HuH-7.5 (cell line): ENCODE results near the gene SGMS2.
"Not testable (repeated sequence)": the region's sequence is repeated elsewhere in the genome, so short reads cannot be mapped to it uniquely, and the experiment has no call there.

Experiments used
- DNase-seq: peaks from one replicate; pipeline ENCODE4 v3.0.0; 2011; ENCODE audit warnings: low spot score

The SGMS2 gene

DNA sequence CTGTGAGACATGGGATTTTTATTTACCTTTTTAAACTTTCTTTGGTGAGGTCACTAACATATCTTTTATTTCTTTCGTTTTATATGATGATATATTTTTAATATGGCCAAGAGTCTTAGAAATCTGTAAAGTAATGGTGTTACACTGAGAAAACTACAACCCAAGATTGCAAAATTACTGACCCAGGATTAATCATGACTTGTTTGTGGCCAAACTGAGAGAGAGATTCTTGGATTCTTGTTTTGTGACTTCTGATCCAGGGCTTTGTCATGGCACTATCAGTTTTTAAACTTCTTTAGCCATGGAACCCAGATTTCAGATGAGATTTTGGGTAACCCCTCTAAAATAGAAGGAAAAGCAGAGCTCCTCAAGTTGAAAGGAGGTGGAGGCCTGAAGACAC lies 42.0 kb downstream of the SGMS2 start:
- no peak for DNase-seq

DNA sequence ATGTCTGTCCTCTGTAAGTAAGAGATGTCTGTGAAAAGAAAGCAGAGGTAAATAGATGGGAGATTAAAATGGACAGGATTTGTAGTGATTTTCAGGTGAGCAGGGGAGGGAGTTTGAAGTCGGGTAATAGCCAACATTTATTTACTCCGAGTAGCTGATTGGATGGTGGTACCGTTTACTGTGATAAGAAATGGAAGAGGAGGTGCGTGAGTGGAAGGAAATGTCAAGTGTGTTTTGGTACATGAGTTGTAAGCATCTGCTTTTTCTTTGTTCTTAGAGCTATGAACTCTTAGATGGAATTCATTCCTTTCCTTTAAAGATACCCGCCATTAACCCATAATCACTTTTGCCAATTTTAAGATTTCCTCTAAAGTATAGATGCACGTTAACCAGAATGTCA lies 45.5 kb downstream of the SGMS2 start:
- no peak for DNase-seq

DNA sequence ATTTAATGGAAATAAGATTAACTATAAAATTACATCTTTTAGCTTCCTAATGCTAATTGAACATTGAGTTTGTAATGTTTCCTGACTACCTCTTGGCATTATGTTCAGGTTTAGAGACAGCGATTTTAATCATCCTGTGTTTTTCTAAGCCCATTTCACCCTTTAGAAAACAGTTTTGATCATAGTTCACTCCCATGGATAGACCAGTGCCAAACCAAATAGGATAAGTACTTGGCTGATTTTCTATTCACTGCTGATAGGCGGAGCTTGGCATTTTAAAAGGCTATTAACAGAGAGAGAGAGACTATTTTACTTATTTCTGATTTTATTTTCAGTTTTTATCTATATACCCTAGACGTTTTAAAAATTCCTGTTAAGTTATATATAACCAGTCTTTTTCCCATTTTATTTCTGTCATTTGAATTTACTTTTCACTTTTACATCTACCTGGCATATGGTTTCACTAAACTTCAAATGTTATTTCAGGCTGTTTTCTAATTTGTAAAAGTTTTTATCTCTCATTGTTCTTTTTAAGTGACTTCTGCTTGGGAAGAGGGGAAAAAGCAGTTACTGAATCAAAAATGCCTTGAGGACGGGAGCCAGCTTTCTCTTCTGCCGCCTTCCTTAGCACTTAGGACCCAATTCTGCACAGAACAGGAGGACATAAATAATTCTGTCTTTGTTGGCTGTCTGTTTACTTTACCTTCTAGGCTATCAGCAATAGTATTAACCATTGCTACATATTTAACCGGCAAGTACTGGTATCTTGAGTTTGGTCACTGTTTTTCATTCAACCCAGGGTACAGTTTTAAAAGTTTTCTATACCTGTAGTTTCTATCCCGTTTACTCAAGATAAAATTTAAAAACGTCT lies 46.4 kb downstream of the SGMS2 start:
- no peak for DNase-seq

DNA sequence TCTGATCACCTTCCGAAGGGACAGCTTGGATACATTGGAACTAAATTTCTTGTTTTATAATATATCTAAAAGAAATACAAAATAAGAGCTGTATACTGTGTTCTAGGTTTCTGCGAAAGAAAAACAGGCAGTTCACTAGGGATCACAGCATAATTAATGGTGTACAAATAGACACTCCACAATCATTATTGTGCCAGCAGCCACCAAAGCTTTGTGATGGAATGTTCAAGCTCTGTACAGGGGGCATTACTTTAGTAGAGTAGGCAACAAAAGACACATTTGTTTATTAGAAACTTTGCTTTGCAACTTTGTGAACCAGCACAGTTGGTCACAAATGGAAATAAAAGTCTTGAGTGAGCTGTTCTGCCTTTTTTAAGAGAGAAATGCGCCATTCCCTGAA lies 49.3 kb downstream of the SGMS2 start:
- DNase-seq = no peak

DNA sequence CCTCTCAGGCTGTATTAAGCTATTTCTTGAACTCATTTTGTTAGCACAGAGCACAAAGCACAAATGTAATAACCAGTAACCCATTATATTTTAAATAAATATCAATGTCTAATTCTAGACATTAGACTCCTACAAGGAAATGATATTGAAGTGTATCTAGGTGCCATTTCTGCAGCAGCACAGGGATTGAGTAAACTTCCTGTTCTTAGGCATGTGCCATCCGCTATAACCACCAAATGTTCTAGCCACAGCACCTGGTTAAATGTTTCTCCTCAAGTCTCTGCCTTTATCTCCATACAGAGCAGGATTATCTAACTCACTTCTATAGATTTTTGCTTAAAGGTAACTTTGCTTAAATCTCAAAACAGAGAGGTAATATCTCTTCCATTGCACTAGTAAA lies 51.4 kb downstream of the SGMS2 start:
- DNase-seq = no peak

DNA sequence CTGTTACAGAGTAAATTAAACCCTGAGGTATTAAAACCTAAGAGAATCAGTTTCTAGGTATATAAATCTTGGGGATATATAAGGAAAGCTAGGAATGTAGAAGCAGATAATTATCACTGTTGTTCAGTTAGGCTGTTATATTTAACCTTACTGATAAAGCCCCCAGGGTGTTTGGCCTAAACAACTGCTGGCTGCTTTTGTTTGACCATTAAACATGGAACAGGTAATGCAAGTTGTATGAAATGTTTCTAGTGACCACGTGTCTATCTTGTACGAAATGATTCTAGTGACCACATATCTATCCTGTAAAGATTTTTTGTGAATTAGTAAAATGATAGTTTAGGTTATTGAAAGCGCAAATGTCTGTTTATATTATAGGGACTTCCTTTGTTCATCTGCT lies 52.6 kb downstream of the SGMS2 start:
- DNase-seq = no peak

DNA sequence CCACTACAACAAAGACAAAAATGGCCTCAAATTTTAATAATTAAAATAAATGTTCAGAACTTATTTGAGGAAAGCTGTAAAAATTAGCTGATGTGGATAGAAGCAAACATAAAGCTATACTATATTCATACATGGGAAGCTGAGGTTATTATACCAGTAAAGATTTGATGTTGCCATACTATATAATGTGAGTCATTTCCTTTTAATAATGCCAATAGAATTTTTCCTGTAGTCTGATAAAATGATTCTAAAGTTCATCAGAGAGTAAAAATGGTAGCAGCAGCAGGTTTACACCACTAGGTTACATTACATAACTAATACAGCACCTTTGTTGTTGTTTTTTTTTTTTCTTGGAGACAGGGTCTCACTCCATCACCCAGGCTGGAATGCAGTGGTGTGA lies 61.1 kb downstream of the SGMS2 start:
- no peak for DNase-seq

DNA sequence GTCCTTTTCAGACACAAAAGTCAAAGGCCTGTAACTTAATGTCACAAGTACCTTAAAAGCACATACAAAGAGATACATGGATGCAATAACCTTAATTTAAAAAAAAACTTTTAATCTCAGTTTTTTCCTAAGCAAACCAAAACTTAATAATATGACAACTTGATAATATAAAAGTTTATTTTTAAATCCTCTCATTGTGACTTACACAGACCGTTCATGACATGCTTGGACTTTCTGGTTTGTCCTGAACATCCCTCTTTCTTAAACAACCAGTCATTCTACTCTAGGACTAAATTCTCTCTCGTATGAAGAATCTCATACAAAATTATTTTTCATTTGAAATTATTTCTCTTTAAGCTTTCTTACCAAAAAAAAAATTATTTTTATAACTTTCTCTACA lies 63.5 kb downstream of the SGMS2 start:
- DNase-seq = no peak

DNA sequence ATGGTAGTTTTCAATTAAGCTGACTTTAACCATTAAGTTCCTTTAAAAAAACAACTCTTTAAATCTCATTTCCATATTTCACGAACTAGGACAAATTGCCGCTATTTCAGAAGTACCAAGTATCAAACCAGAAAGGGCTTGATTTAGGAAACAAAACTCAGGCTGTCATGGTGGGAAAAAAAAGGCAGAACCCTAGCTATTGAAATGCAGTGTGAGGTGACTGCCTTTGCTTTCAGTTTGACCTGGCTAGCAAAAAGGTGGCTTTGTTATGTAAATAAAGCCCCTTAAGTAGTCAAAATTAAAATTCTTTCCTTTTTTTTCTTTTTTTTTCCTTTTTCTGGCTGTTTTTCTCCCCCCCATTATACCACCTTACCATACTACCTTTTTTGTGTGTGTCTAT lies 66.0 kb downstream of the SGMS2 start:
- no peak for DNase-seq

DNA sequence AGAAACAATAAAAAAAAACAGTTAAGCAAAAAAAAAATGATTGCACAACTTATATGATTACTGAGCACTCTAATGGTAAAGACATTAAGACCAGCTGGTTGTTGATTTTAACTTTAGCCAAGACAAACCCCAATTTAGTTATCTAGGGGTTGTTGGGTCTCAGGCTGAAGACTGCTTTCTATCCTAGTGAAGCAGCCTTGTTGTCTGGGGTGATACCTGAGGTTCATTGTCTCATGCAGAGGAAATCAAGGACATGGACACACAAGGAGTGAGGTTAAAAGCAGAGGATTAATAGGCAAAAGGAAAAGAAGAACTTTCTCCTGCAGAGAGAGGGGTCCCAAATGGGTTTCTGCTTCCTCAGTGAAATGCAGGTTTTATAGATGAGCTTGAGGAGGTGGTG lies 66.6 kb downstream of the SGMS2 start:
- no peak for DNase-seq

DNA sequence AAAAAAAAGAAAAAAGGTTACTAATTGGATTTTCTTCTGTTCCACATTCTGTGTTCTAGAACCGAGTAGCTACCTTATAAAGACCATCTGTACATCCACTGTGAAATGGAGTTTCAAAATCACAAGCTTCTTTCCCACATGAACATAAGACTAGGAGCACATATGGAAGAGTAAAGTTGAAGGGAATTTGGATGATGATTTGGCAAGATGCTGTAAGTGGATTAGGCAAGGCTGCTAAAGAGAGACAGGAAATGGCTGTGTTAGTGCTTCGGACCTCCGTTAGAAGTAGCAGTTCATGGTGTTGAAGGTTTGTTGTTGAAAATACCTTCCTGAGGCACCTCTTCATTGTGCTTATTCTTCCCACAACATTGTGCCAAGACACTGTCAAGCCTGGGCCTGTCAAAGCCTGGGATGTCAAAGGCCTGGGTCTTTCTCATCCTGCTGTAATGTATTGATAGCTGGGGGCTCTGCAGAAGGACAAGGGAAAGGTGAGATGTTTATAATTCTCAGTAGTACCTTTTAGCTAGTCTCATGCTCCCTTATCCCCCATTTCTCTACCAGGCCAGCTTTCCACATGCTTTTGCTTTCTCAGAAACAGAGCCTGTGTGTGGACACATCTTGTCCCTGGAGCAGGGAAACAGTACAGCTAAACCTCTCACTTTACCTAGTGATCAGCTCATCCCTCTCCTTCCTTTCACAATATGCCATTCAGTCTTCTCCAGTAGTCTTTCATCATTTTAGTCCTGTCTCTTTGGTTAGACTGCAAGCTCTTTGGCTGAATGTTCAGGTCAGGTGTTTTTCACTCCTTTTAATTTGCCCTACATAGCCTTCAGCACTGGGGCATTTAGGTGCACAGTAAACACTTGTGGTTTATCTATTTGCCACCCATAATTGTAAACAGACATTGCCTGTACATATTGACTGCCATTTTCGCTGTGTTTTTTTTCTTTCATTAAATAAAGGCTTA lies 68.7 kb downstream of the SGMS2 start:
- DNase-seq = no peak

DNA sequence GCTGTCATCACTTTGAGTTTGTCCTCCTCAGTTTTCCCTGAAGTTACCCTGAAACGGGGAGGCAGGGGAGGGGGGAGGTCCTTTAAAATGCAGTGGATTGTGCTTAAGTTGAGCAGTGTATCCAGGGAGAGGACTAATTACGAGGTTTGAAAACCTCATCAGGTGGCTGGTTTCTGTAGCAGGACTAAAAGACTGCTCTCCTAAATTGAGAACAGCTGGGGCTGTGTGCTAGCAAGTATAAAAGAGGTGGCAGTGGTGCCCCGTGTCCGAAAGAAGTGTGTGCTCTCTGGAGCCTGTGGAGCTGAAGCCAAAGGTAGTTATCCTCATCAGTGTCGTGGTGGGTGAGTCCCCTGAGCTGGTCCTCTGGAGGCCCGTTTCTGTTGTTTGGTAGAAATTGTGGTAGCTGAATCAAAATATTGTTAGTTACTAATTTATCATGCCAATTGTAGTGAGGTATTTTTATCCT lies 69.4 kb downstream of the SGMS2 start:
- no peak for DNase-seq

DNA sequence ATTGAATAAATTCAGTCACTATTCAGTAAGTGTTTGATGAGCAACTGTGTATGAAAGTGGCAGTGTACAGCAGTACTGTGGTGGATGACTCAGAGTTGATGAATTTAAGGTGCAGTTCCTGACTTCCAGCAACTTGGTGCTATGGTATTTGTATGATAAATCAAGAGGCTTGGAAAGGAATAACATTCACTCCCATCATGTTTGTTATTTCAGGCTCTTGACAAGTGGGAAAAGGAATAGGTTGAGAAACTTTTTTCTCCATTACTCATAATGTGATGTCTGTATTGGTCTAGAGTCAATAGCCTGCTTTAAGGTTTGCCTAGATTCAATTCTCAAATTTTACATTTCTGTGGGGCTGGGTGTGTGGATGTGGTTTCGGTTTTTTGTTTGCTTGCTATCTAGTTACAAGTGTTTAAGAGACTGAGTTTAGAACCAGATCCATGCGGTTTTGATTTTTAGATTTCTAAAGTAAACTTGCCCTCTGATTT lies 71.5 kb downstream of the SGMS2 start:
- DNase-seq = no peak

DNA sequence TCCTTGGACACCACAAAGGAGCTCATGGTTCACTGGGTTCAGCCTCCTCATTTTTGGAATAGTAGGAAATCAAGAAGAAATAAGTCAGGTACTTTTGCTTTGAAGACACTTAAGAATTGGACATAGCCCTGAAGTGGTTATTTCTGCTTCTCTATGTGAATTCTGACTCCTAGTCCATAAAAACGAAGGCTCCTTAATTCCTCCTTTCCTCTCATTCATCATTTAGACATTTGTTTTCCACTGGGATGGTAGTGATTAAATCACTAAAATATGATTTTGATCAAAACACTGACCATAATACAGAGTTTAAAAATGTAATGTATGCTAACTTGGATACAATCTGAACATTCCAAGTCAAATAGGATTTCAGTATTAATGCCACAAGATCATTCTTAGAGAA lies 71.9 kb downstream of the SGMS2 start:
- no peak for DNase-seq

DNA sequence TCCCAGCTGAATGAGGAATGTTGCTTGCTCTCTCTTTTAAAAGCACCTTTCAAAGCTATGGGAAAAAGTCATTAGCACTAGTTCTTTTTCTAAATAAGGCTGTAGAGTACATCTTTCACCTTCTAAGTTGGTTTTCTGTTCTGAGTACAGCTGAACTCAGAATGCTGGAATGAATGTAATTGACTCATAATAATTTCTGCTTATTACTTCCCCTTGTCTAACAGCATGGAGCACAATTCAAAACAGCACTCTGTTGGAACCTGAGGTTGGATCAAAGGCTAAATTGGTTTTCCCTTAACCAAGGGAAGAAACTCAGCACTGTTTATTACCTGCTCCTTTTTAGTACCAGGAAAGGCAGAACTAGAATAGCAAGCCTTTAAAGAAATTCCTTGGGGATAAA lies 73.1 kb downstream of the SGMS2 start:
- DNase-seq = no peak

DNA sequence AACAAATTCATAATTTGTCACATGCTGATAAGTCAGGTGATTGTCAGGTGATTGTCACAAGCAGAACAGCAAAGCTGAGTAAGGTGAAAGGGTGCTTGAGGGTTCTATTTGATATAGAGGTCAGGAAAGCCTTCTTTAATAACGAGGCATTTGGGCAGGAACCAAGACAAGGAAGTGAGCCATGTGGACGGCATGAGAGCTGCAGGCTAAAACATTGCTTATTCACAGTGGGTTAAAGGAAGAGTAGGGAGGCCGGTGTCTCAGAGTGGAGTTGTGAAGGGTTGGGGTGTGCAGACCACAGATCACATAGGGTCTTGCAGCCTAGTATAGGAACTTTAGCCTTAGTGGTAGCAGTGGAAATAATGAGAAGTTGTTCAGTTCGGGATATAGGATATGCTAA lies 75.3 kb downstream of the SGMS2 start:
- DNase-seq = no peak

DNA sequence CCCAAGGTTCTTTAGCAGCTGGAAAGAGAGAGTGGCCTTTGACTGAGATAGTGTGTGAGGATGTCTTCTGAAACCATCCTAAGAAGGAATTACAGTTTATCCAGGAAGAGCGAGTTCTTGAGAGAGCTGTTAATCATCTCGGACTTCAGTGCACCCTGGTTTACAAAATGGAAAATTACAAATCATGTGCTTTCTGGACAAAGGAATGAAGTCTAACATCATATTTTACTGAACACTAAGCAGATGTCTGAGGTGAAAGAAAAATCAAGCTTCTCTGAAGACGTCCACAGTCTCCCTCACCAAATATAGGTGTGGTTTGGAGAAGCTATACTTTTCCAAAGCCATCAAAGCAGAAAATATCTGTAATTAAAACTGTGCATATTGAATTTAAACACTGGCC lies 75.8 kb downstream of the SGMS2 start:
- DNase-seq = no peak

DNA sequence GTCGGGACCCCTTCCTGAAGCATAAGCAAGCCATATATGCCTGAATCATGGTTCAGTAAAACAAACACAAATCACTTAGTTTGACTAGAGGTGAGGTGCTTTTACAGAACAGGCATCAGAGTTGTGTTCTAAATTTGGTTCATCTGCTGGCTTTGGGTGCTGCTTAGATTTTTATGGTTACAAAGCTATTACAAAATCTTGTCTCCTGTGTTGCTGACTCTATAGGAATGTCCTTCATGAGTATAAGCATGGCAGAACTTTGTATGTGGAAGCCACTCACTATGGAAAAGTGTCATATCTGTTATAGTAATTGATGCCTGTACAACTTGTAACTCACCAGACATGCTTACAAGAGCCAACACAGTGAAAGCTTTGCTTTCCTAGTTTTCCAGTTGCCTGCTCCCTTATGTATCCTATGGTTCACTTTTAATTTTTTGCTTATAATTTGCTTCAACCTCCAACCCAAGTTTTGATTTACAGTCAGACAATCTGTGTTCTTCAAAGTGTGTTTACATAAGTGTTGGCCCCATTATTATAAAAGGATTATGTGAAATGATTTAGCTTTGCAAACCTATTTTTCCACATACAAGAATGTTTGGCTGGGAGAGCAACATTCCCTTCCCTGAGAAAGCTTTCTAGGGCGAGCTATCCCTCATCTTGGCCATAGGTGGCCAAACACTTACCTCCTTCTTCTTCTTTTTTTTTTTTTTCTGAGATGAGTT lies 76.6 kb downstream of the SGMS2 start:
- DNase-seq = no peak

DNA sequence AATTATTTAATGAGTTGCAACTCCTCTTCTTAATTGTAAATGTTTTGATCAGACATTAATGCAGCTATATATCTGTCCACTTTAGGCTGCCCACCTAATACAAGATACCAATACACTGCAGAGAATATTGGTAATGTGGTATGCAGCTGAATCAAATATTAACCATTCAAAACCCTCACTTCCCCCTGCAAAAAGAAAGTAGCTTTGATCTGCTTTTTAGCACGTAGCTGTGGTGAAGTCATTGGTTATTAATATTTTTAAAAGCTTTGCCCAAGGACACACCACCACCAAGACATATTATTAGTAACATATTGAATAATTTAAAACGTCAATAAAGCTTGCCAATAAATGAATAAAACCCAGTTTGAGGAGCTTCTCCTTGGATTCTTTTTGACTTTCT lies 78.0 kb downstream of the SGMS2 start:
- no peak for DNase-seq

DNA sequence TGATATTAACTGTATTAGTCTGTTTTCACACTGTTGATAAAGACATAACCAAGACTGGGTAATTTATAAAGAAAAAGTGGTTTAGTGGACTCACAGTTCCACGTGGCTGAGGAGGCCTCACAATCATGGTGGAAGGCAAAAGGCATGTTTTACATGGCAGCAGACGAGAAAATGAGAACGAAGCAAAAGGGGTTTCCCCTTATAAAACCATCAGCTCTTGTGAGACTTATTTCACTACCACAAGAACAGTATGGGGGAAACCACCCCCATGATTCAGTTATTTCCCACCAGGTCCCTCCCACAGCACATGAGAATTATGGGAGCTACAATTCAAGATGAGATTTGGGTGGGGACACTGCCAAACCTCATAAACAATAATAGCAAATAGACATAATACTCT lies 80.3 kb downstream of the SGMS2 start:
- DNase-seq = not testable (repeated sequence)

DNA sequence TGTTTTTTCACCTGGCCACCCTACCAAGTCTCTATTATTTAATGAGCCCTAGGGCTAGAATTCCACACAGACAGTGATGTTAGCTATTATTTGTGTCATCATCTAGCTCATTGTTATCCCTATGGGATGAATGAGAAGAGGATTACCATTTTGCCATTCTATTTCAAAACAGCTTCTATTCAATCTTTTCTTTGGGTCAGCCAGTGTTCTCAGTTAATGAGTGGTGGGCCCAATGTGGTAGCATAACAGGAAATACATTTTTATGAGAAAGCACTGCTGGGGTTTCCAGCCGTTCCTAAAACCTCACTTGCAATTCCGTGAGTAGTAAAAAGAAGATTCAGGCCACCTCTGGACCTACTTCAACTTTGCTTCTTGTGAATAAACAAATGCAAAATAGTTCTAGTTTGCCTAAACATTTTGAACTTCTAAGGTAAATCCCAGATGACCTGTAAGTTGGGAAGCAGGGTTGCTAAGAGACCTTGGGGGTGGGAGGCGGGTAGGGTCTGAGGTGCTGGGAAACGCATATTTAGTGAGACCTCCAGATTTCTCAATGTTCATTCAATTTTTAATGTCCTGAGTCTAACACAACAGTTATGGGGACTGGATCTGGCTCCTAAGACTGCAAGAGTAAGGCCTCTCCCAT lies 81.8 kb downstream of the SGMS2 start:
- DNase-seq = no peak

DNA sequence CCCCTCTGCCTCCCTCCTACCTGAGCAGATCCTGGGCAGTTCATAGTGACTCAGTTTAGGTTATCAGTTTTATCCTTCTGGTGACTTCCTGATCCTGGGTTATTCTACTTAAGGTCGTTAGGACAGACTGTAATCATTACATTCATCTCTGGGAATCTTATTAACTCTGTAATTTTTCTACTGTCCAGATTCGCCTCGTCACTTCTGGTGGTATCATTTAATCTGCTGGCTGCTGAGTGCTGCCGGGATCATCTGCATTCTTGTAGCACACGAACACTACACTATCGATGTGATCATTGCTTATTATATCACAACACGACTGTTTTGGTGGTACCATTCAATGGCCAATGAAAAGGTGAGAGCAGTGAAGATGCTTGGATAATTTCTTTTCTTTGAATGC lies 83.6 kb downstream of the SGMS2 start:
- no peak for DNase-seq
